H1 (cell line): Measurements from ENCODE around the gene SLC44A5. TPM values are rescaled to one million over a fixed set of nuclear protein-coding genes. Genes with fewer than 3 reads are reported as not detected.

Source experiments
- CTCF ChIA-PET: fragments of 300-600 bp; sonication (Branson Sonifier 250); formaldehyde crosslinking; loops from one replicate; lab custom pipeline; 2021; ENCODE audit not compliant: partially characterized antibody; lab: Charles Lee
- POLR2A ChIA-PET: fragments of 300-600 bp; sonication (Branson Sonifier 250); formaldehyde crosslinking; loops from one replicate; lab custom pipeline; 2021; ENCODE audit warnings: inconsistent platforms; ENCODE audit not compliant: partially characterized antibody; lab: Charles Lee
- DNase-seq, 2 experiments: peaks; one replicate each; pipeline versions ENCODE4 v3.0.0 to v3.0.0-alpha.2; 2010 to 2022; ENCODE audit warnings: low spot score in 2 of 2, low read depth in 1 of 2, mixed read lengths in 1 of 2
- FAIRE-seq: peaks from 2 replicates; lab custom pipeline; 2011; peaks lifted over from hg19 to GRCh38; lab: Jason Lieb, UNC
- H2AFZ ChIP-seq: 2 replicates; pipeline ENCODE4 v1.8.1; 2012; ENCODE audit warnings: low read length, inconsistent platforms
- H2AK5ac ChIP-seq: 2 replicates; pipeline ENCODE4 v1.6.1; 2013; ENCODE audit warnings: low read depth, low read length
- H2BK120ac ChIP-seq: replicated peaks from 2 replicates; pipeline ENCODE3; 2013; ENCODE audit warnings: low read depth, low read length, inconsistent platforms
- H2BK12ac ChIP-seq: 2 replicates; pipeline ENCODE4 v1.6.1; 2013; ENCODE audit warnings: low read depth, low read length
- H2BK15ac ChIP-seq: 2 replicates; pipeline ENCODE4 v1.6.1; 2013; ENCODE audit warnings: low read length
- H2BK20ac ChIP-seq: 2 replicates; pipeline ENCODE4 v1.6.1; 2013; ENCODE audit warnings: low read length
- H2BK5ac ChIP-seq: 2 replicates; pipeline ENCODE4 v1.6.1; 2013; ENCODE audit warnings: low read depth, low read length
- H3K14ac ChIP-seq: 2 replicates; pipeline ENCODE4 v1.6.1; 2013; ENCODE audit warnings: inconsistent platforms; ENCODE audit not compliant: insufficient read length
- H3K18ac ChIP-seq: 2 replicates; pipeline ENCODE4 v1.6.1; 2013; ENCODE audit warnings: low read length; ENCODE audit errors: extremely low read depth
- H3K23ac ChIP-seq: 2 replicates; pipeline ENCODE4 v1.6.1; 2013; ENCODE audit warnings: inconsistent platforms; ENCODE audit not compliant: insufficient read length
- H3K23me2 ChIP-seq: 2 replicates; pipeline ENCODE4 v1.6.1; 2013; ENCODE audit warnings: low read depth, low read length
- H3K27ac ChIP-seq: 2 replicates; pipeline ENCODE4 v1.6.1; 2011; ENCODE audit warnings: low read depth, low read length, inconsistent platforms
- H3K27me3 ChIP-seq, 4 experiments: replicated peaks in 1 of 4; 1 replicate in 1 of 4; 2 replicates in 3 of 4; pipeline versions ENCODE4 v1.6.1 to v1.8.1; 2011 to 2013; ENCODE audit warnings: low read length in 3 of 4, mild to moderate bottlenecking in 3 of 4, inconsistent platforms in 2 of 4, mixed read lengths in 2 of 4, moderate library complexity in 1 of 4; ENCODE audit not compliant: control insufficient read depth in 3 of 4, insufficient read depth in 3 of 4; ENCODE audit errors: extremely low read depth in 1 of 4
- H3K36me3 ChIP-seq, 4 experiments: 2 replicates each; pipeline versions ENCODE4 v1.6.1 to v1.8.1; 2011 to 2013; ENCODE audit warnings: mild to moderate bottlenecking in 4 of 4, low read length in 3 of 4, moderate library complexity in 2 of 4, control low read depth in 1 of 4, inconsistent platforms in 1 of 4; ENCODE audit not compliant: insufficient read depth in 4 of 4, control insufficient read depth in 2 of 4
- H3K4ac ChIP-seq: replicated peaks from 2 replicates; pipeline ENCODE3; 2013; ENCODE audit warnings: low read length, low read depth, mixed read lengths, inconsistent platforms; ENCODE audit not compliant: insufficient read length
- H3K4me1 ChIP-seq, 4 experiments: replicated peaks in 1 of 4; 1 replicate in 1 of 4; 2 replicates in 3 of 4; pipeline versions ENCODE4 v1.6.1 to v1.8.1; 2011 to 2013; ENCODE audit warnings: low read length in 3 of 4, inconsistent platforms in 2 of 4, mixed read lengths in 1 of 4; ENCODE audit not compliant: insufficient read depth in 4 of 4, control insufficient read depth in 3 of 4
- H3K4me2 ChIP-seq, 2 experiments: 2 replicates each; pipeline versions ENCODE4 v1.6.1 to v1.8.1; 2011 to 2013; ENCODE audit warnings: low read depth in 2 of 2, low read length in 2 of 2, control low read depth in 1 of 2, inconsistent platforms in 1 of 2, mild to moderate bottlenecking in 1 of 2; ENCODE audit not compliant: insufficient read depth in 1 of 2
- H3K4me3 ChIP-seq, 4 experiments: fragments of 200-600, 300-600 bp in 1 of 4; sonication (generic), shearing (Covaris generic), sonication (Bioruptor Twin) in 1 of 4; 2 replicates each; pipeline versions ENCODE4 v1.5.1 to v1.8.1; 2011 to 2016; ENCODE audit warnings: low read length in 4 of 4, low read depth in 3 of 4, control low read depth in 2 of 4, inconsistent platforms in 2 of 4, mild to moderate bottlenecking in 2 of 4, mixed read lengths in 1 of 4, moderate library complexity in 1 of 4; ENCODE audit not compliant: insufficient read depth in 2 of 4; ENCODE audit errors: extremely low read depth in 1 of 4
- H3K56ac ChIP-seq: replicated peaks from 2 replicates; pipeline ENCODE3; 2013; ENCODE audit warnings: low read depth, mild to moderate bottlenecking, mixed read lengths, low read length, inconsistent platforms; ENCODE audit not compliant: insufficient read length
- H3K79me1 ChIP-seq: 2 replicates; pipeline ENCODE4 v1.6.1; 2013; ENCODE audit warnings: low read depth, low read length, control low read depth
- H3K79me2 ChIP-seq, 2 experiments: 2 replicates each; pipeline versions ENCODE4 v1.6.1 to v1.8.1; 2012 to 2013; ENCODE audit warnings: low read length in 2 of 2, mild to moderate bottlenecking in 2 of 2, inconsistent platforms in 1 of 2; ENCODE audit not compliant: insufficient read depth in 2 of 2, control insufficient read depth in 1 of 2
- H3K9ac ChIP-seq, 4 experiments: replicated peaks in 1 of 4; 1 replicate in 1 of 4; 2 replicates in 3 of 4; pipeline versions ENCODE4 v1.6.1 to v1.8.1; 2011 to 2013; ENCODE audit warnings: low read depth in 3 of 4, low read length in 3 of 4, control low read depth in 2 of 4, mild to moderate bottlenecking in 2 of 4, moderate library complexity in 2 of 4, inconsistent platforms in 1 of 4; ENCODE audit errors: extremely low read depth in 1 of 4
- H3K9me3 ChIP-seq, 2 experiments: 2 replicates each; pipeline versions ENCODE4 v1.6.1 to v1.8.1; 2012 to 2013; ENCODE audit warnings: mild to moderate bottlenecking in 2 of 2, moderate library complexity in 2 of 2, control low read depth in 1 of 2, inconsistent platforms in 1 of 2, low read depth in 1 of 2, low read length in 1 of 2, mixed read lengths in 1 of 2; ENCODE audit not compliant: insufficient read depth in 2 of 2
- H4K20me1 ChIP-seq, 2 experiments: replicated peaks in 1 of 2; 2 replicates each; pipeline versions ENCODE3 to v1.8.1; 2011 to 2013; ENCODE audit warnings: inconsistent platforms in 2 of 2, low read length in 2 of 2, mild to moderate bottlenecking in 1 of 2; ENCODE audit not compliant: insufficient read depth in 2 of 2, control insufficient read depth in 1 of 2
- H4K5ac ChIP-seq: 2 replicates; pipeline ENCODE4 v1.6.1; 2013; ENCODE audit warnings: low read length, low read depth, mixed read lengths, inconsistent platforms; ENCODE audit not compliant: insufficient read length
- H4K8ac ChIP-seq: 2 replicates; pipeline ENCODE4 v1.8.0; 2013; ENCODE audit warnings: mild to moderate bottlenecking, moderate library complexity, low read length, inconsistent platforms; ENCODE audit not compliant: insufficient read depth; ENCODE audit errors: extremely low read depth
- H4K91ac ChIP-seq: replicated peaks from 2 replicates; pipeline ENCODE3; 2013; ENCODE audit warnings: low read length, mixed read lengths, inconsistent platforms; ENCODE audit not compliant: insufficient read length
- ASH2L ChIP-seq: fragments of 200-600, 300-600 bp; sonication (generic); IDR thresholded peaks from one replicate; pipeline ENCODE4 v1.7.1; 2017; ENCODE audit warnings: low read length
- BRCA1 ChIP-seq: IDR thresholded peaks from 2 replicates; pipeline ENCODE4 v1.6.1; 2012; ENCODE audit warnings: low read depth, low read length, improper control_type of control experiment
- FOSL1 ChIP-seq: IDR thresholded peaks from 2 replicates; pipeline ENCODE4 v1.6.1; 2011; ENCODE audit warnings: mild to moderate bottlenecking, low read depth, low read length, moderate library complexity; ENCODE audit not compliant: insufficient read depth
- HDAC6 ChIP-seq: IDR thresholded peaks from one replicate; pipeline ENCODE4 v1.7.1; 2012; ENCODE audit warnings: low read depth, mild to moderate bottlenecking, inconsistent platforms, low read length, moderate library complexity
- KDM1A ChIP-seq: fragments of 200-600, 300-600 bp; sonication (generic); IDR thresholded peaks from 2 replicates; pipeline ENCODE4 v1.7.1; 2016; ENCODE audit warnings: mild to moderate bottlenecking, low read length, borderline replicate concordance
- POLR2A ChIP-seq, 2 experiments: IDR thresholded peaks; 1 replicate in 1 of 2; 2 replicates in 1 of 2; pipeline ENCODE4 v1.6.1; 2011; ENCODE audit warnings: low read depth in 2 of 2, low read length in 2 of 2, mild to moderate bottlenecking in 2 of 2; ENCODE audit errors: control extremely low read depth in 1 of 2
- SAP30 ChIP-seq: fragments of 300-600 bp; sonication (generic); IDR thresholded peaks from 2 replicates; pipeline ENCODE4 v1.7.1; 2012; ENCODE audit warnings: low read length, moderate library complexity, mild to moderate bottlenecking, inconsistent platforms; ENCODE audit not compliant: insufficient read depth, insufficient replicate concordance
- SIX5 ChIP-seq: IDR thresholded peaks from 2 replicates; pipeline ENCODE4 v1.6.1; 2011; ENCODE audit warnings: mild to moderate bottlenecking, low read depth, low read length
- SP1 ChIP-seq: IDR thresholded peaks from 2 replicates; pipeline ENCODE4 v1.6.1; 2011; ENCODE audit warnings: low read depth, low read length
- SP2 ChIP-seq: IDR thresholded peaks from 2 replicates; pipeline ENCODE4 v1.6.1; 2012; ENCODE audit warnings: mild to moderate bottlenecking, low read length, inconsistent platforms
- SUZ12 ChIP-seq: fragments of 200-600 bp; sonication (generic); IDR thresholded peaks from 2 replicates; pipeline ENCODE4 v1.6.1; 2012; ENCODE audit warnings: mild to moderate bottlenecking, inconsistent platforms, low read length, moderate library complexity, mixed read lengths
- TEAD4 ChIP-seq: IDR thresholded peaks from 2 replicates; pipeline ENCODE4 v1.6.1; 2012; ENCODE audit warnings: low read depth, low read length, inconsistent platforms, mixed read lengths
- WGBS, 2 experiments: shearing (Covaris generic) in 1 of 2; methylation state at CpG; one replicate each; pipeline versions ENCODE4 v1.1.6 to v1.1.7; 2013 to 2015; ENCODE audit warnings: low lambda C conversion rate in 2 of 2, mixed read lengths in 2 of 2, inconsistent platforms in 1 of 2, low coverage in 1 of 2, missing lambda C conversion rate in 1 of 2; ENCODE audit not compliant: insufficient replicate concordance in 2 of 2, insufficient coverage in 1 of 2, insufficient read length in 1 of 2; ENCODE audit errors: extremely low coverage in 1 of 2, missing lambda C conversion rate in 1 of 2; 5-methylcytosine and 5-hydroxymethylcytosine counted together
- polyA plus RNA-seq, 7 experiments: library from polyadenylated mRNA; depleted of rRNA in 3 of 7; stranded (reverse) in 5 of 7; unstranded in 2 of 7; fragments of >200 nt in 5 of 7; fragments of 200-250 nt in 2 of 7; gene quantifications; 1 replicate in 5 of 7; 2 replicates in 1 of 7; 4 replicates in 1 of 7; pipeline versions ENCODE4 v1.2.1 to v1.2.3, GENCODE V29; 2011 to 2013; ENCODE audit warnings: missing spikeins in 2 of 7, mixed read lengths in 2 of 7
- total RNA-seq: library from RNA; stranded (reverse); fragmentation: NEBNext Ultra II Directional; extraction: Animal tissue kit (Norgen Biotek cat#: 25700); gene quantifications from 2 replicates; pipeline ENCODE4 v1.2.1, GENCODE V29; 2021
- TF ChIP-seq, protein P1 (sequence below): IDR thresholded peaks from 2 replicates; pipeline ENCODE4 v1.6.1; 2012; ENCODE audit warnings: inconsistent platforms
- TF ChIP-seq, protein P2 (sequence below): IDR thresholded peaks from 2 replicates; pipeline ENCODE4 v1.6.1; 2011; ENCODE audit warnings: low read length, improper control_type of control experiment

Gene SLC44A5
- total and polyA plus RNA-seq, 2 of the 8 experiments (the other 6 are each of a cell fraction or from before 2014, with no cell fraction given) = 1.8 to 3.3 TPM

DNA sequence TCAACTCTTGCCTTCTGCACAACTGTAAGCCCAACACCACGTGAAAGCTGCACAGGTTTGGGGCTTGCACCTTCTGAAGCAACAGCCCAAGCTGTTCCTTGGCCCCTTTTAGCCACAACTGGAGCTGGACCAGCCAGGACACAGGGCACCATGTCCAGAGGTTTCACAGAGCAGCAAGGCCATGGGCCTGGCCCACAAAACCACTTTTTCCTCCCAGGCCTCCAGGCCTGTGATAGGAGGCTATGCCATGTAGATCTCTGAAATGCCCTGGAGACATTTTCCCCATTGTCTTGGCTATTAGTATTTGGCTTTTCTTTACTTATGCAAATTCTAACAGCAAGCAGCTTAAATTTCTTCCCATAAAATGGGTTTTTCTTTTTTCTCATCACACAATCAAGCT is 126.1 kb downstream of the SLC44A5 start:
- Histone ChIP-seq H2AFZ (no peak overlapping the region), H3K4me3 (no peak overlapping the region), H3K23ac (no peak overlapping the region), H3K18ac (no peak overlapping the region), H4K20me1 (no peaks in the 10 kb centered on the region), H3K9me3 (peaks cover 9% of the 10 kb centered on the region in 2 experiments; a peak in 3 of 4 replicates), H3K36me3 (no peaks in the 10 kb centered on the region), H2BK120ac (no peak overlapping the region), H3K27me3 (no peaks in the 10 kb centered on the region), H2AK5ac (no peak overlapping the region), H3K9ac (no peak overlapping the region), H2BK15ac (no peak overlapping the region), H3K4me1 (no peaks in the 10 kb centered on the region), H3K4me2 (no peak overlapping the region), H2BK20ac (no peak overlapping the region), H3K56ac (no peak overlapping the region), H2BK5ac (no peak overlapping the region), H2BK12ac (no peak overlapping the region), H3K79me1 (no peaks in the 10 kb centered on the region), H3K23me2 (no peaks in the 10 kb centered on the region), H4K91ac (no peak overlapping the region), H3K4ac (no peak overlapping the region), H3K79me2 (no peaks in the 10 kb centered on the region), H3K14ac (no peak overlapping the region), H4K5ac (no peak overlapping the region), H4K8ac (no peak overlapping the region), H3K27ac (no peak overlapping the region)
- CTCF ChIA-PET = interaction anchor here (1.3 to 2.6 kb wide), 2 partner anchors 8 to 130 kb away, joined by 4 to 7 read pairs; no protein-coding TSS in a partner anchor
- POLR2A ChIA-PET = no interaction called here
- WGBS, 2 experiments = 79% methylated on average over 1 of the region's 1 CpG; no CpG with 5 or more reads in 1 of the 2 experiments
- no peak for FAIRE-seq
- DNase-seq = no peak
- no peak for TF ChIP-seq KDM1A
- no peak for TF ChIP-seq SAP30
- no peak for TF ChIP-seq HDAC6
- TF ChIP-seq SP1 = no peak
- no peak for TF ChIP-seq TEAD4
- no peak for TF ChIP-seq ASH2L
- TF ChIP-seq, protein P1, sequence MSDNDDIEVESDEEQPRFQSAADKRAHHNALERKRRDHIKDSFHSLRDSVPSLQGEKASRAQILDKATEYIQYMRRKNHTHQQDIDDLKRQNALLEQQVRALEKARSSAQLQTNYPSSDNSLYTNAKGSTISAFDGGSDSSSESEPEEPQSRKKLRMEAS = no peak
- no peak for TF ChIP-seq POLR2A (IDR thresholded peaks at IDR 0.05; ENCODE audit: control extremely low read depth in 1 of 2, low read depth in 2 of 2, low read length in 2 of 2)
- no peak for TF ChIP-seq SP2
- TF ChIP-seq FOSL1 = no peak
- TF ChIP-seq SUZ12 = no peak
- no peak for TF ChIP-seq BRCA1
- TF ChIP-seq SIX5 = no peak
- TF ChIP-seq, protein P2, sequence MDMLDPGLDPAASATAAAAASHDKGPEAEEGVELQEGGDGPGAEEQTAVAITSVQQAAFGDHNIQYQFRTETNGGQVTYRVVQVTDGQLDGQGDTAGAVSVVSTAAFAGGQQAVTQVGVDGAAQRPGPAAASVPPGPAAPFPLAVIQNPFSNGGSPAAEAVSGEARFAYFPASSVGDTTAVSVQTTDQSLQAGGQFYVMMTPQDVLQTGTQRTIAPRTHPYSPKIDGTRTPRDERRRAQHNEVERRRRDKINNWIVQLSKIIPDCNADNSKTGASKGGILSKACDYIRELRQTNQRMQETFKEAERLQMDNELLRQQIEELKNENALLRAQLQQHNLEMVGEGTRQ = no peak
